ENCODE measurements around the gene GLOD5.

GLOD5 gene

DNA sequence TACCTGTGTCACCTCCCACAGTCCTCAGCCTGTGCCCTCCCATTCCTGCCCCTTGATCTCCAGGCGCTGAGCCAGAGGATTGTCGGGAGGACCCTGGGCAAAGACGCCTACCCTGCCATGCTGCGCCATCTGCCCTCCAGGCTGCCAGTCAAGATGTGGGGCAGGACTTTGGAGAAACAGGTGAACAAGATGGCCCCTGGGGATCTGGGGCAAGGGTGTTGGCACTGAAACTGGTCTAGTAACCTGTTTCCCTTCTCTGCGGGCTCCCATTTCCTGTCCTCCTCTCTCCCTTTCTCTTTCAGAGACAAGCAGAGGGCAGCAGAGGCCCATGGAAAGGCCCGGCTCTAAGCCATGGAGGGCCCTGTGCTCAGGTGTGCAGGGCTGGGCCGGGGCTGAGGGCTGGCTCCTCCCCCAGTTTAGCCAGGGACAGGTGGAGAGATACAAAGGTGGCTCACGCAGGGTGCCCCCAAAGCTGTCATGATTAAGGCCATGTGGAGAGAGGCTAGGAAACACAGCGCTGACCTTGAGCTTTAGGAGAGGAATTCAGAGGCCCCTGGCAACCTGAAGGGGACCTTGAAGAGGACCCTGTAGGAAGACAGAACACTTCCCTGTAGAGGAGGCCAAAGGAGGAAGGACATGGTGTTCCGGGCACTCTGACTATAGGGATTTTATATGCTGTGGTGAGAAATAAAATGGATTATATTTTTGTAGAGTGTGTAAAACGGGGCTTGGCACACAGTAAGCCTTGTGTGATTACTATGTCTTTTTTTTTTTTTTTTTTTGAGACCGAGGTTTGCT is at the start of gene GLOD5:
Gene GLOD5 (plus strand): TSS at position 74 of the 798 bp plus-strand sequence. CDS start 44 bp downstream, at position 118.
- DNase-seq: no peak

DNA sequence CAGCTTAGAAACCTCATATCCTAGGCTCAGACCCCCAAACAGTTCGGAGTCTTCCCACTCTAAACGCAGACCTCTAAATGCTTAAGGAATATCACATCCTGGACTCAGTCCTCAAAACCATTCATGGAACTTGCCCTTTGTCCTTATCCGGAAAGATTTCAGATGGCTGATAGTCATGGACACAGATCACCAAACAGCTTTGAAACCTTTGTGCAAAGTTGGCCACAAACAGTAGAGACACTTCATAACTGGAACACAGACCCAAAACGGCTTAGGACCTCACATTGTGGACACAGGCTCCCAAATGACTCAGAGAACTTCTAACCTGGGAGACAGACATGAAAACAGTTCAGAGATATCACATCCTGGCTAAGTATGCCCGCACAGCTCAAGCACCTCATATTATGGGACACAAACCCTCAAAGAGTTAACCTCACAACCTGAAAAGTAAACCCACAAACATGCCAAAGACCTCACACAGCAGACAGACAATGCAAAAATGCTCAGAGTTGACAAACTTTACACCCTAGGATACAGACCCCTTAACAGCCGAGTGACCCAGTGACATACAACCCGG is 49.5 kb upstream of the GLOD5 start:
- no peak for DNase-seq

DNA sequence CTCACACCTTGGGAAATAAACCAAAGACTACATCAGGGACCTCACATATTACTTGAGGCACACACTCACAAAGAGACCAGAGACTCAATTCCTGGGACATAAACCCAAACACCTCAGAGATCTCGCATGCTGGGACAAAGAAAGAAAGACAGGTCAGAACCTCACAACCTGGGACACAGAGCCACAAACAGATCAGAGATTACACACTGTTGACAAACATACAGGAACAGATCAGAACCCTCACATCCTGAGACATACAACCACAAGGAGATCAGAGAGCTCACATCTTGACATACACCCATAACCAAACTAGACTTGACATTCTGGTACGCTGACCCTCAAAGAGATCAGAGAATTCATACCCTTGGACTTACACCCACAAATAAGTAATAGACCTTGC is 47.7 kb upstream of the GLOD5 start:
- DNase-seq: no peak

DNA sequence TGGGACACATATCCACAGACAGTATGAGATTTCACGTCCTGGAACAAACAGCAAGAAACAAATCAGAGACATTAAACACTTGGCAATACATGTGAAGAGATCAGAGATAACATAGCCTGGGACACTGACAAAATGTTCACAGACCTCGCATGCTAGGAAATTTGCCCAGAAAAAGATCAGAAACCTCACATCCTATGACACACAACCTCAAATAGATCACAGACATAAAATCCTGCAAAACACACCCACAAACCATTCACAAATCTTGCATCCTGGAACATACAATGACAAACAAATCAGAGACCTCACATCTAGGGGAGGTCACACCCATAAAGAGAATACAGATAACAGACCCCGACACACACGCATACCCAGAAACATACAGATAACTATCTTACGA is 47.0 kb upstream of the GLOD5 start:
- no peak for DNase-seq

DNA sequence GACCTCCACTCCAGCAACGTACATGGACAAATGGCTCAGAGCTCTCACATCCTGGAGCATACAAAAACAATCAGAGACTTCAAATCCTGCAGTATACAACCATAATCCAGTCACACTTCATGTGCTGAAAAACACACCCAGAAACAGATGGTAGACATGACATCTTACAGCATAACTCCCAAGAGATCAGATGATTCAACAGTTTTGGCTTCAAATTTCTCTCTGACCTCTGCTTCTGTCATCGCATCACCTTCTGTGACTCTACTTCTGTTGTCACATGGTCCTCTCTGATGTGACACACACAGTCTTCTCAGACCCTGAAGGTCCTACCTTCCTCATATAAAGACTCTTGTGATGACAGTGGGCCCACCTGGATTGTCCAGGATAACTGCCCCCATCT is 46.5 kb upstream of the GLOD5 start:
- no peak for DNase-seq

DNA sequence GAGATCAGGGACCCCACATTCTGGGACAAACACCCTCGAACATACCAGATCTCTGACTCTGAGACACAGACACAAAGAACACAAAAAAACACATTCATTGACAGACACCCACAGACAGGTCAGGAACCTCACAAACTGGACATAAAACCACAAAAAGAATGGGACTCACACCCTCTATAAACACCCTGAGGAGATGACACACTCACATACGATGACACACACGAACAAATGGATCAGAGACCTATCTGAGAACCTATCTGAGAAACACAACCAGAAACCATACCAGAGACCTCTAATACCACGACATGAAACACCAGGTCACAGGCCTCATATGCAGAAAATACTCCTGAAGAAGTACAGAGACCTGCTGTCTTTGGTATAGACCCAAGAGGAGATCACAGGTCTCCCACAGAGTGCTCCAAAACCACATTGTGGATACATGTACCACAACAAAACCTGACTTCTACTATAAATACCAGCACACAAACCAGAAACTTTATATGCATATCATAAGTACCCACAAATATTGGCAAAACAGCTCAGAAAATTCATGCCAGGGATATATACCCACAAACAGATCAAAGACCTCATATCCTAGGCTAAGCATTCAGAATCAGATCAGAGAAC is 45.6 kb upstream of the GLOD5 start:
- DNase-seq: no peak

DNA sequence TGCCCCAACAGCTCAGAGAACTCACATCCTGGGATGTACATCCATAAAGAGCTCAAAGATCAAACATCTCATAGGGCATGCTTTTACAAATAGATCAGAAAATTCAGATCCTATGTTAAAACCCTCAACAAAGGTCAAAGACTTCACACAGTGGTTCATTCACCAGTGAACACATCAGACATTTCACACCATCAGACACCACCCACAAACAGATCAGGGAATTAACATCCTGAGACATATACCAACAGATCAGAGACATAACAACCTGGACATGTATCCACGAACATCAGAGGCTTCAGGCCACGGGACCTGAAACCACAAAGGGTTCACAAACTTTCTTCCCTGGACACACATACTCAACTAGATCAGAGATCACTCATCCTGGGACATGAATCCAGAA is 41.6 kb upstream of the GLOD5 start:
- no peak for DNase-seq

DNA sequence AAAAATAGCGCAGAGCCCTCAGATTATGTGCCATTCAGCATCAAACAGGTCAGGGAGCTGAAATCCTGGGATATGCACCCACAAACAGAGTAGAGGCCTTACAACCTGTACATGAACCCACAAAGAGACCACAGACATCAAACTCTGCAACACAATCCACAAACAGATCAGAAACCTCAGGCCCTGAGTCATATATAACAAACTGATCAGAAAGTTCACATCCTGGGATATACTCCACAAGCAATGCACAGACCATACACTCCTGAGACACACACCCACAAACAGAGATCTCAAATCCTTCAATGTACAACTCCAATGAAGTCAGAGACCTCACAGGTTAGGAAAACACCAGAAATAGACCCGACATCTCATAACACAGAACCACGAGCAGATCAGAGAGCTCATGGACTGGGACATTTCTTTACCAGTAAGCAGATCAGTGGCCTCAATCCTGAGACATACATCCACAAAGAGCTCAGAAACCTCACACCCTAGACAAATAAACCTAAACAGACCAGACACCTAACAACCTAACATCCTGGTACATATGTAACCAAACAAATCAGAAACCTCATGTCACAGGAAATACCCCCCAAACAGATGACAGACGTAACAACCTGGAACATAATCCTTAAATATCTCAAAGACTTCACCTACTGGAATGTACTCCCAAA is 40.8 kb upstream of the GLOD5 start:
- no peak for DNase-seq

DNA sequence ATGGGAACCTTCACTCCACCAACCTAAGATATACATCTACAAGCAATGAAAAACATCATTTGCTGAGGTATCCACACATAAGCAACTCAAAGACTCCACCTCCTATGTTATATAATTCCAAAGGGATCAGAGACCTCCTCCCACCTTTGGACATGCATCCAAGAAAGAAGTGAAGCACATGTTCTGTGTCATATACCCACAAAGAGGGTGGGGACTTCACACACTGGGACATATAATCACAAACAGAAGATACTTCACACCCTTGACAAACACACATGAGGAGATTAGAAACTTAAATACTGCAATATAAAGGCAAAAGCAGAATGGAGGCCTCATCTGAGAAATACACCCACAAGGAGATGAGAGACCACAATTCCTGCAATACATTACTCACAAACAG is 39.6 kb upstream of the GLOD5 start:
- no peak for DNase-seq

DNA sequence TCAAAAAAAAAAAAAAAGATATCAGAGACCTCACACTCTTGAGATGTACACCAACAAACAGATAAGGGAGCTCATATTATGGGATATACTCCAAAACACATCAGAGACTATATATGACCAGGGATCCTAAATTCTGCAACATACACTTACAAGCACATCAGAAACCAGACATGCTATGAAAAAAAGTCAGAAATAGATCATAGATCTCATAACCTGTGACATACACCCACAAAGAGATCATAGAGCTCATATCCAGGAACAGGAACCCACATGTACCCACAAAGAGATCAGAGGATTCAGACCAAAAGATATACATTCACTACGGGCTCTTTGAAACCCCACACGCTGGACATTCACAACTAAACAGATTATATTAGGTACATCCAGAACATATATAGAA is 35.0 kb upstream of the GLOD5 start:
- DNase-seq: no peak

DNA sequence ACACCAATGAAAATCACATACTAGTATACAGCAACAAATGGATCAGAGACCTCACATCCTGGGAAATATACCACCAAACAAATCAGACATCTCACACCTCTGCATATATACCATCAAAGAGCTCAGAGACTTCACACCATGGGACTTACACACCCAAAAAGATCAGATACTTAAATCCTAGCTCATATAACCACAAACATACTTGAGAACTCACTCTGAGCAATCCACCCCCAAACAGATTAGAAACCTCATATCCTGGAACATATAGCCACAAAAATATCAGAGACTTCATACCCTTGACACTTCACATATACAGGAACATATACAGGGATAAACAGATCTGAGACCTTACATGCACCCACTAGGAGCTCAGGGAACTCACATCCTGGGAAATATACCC is 32.9 kb upstream of the GLOD5 start:
- no peak for DNase-seq

DNA sequence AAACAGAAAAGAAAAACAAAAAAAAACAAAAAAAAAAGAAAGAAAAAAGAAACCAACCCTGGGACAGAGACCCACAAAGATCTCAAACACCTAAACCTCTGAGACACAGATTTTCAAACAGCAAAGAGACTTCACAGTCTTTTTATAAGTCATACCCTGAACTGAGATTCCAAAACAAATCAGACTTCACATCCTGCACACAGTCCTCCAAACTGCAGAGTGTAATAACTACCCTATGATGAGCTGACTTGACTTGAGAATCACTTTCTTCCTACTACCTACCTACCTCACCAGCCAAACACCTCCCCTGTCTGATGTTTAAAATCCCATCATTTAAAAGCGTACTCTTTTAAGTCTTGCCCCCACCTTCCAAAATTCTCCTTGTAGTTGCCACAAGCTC is 25.2 kb upstream of the GLOD5 start:
- no peak for DNase-seq

DNA sequence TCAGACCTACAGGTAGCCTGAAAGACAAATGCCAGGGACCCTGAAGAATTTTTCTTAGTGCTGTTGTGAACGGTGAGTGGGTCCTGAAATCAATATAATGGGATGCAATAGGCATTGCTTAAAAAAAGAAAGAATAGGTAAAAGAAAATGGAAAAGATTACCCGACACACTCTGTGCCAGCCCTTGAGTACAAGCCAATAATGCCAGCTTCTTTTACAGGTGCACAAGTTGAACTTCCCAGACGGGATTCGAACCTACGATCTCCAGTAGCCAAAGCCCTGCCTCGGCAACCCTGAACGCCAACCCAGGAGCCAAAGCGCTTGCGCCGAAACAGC is 24.7 kb upstream of the GLOD5 start:
- DNase-seq: no peak

DNA sequence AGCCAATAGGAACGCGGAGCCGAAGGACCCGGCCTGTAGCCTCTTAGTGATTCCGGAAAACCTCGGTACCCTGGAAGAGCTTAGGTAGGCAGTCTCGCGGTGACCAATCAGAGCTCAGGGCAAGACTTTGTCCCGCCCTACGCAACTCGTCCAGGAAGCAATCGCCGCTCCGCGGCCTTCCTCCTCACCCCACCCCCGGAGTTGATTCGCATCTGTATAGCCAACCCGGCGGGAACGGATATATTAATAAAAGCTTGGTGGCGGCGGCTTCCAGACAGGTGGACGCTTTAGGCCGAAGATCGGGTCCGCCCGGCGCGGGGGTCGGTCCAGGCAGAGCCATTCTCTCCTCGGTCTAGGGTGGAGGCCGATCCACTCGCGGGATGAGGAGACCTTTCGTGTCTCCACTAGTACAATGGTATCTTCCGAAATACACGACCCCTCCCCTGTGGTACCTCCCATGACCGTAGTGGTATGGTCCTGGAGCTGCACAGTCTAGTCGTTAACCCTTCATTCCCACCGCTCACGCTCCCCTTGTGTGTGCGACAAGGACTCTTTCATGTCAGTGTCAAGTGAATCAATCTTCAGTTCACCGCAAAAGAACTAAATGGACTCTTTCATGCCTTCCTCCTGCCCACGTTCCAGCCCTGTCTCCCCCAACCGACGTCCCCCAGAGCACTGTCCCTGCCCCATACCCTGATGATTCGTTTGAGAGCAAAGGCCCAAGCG is 24.2 kb upstream of the GLOD5 start:
- DNase-seq: peak; percentile 78

DNA sequence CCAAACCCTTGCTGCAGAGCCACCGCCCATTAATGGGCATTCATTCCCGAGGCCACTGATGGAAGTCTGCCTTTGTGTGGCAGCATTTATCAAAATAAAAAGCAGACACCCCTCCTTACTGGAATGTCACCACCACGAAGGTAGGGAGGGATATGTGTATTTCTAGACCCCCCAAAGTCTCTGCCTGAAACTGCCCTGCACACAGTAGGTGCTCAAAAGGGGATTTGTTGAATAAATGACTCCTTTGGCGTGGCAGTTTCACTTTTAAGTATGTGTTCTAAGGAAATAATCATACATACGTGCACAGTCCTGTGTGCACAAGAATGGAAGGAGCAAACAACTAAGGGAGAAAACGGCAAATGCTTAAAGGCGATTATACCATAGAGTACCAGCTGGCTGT is 23.6 kb upstream of the GLOD5 start:
- no peak for DNase-seq

DNA sequence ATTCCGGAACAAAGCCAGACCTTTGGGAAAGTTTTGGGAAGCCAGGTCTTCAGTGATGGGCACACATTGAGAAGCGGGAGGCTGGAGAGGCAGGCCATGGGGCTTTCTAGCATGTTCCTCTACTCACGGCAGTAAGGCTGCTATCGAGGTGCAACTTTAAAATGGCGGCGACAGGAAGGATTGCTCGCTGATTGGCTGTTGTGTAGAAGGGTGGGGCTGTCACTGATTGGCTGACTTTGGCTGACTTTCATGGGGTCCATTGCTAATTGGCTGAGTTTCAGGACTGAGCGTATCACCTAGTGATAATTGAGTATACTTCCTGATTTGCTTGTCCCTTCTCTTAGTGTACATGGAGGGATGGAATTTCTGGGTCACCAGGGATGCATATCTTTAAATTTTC is 19.7 kb upstream of the GLOD5 start:
- DNase-seq: peak; percentile 66

DNA sequence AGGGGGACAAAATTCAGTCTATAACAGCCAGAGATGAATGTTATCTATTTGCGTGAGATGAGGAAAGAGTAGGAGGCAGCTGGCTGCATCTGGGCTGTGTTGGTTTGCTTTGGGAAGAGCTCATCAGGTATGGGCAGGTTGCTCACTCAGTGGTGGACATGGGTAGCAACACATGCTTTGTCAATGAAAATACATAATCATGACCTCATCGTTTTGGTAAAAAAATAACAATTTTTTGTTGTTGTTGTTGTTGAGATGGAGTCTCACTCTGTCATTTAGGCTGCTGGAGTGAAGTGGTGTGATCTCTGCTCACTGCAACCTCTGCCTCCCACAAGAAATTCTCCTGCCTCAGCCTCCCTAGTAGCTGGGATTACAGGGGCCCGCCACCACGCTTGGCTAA is 16.3 kb upstream of the GLOD5 start:
- DNase-seq: no peak

DNA sequence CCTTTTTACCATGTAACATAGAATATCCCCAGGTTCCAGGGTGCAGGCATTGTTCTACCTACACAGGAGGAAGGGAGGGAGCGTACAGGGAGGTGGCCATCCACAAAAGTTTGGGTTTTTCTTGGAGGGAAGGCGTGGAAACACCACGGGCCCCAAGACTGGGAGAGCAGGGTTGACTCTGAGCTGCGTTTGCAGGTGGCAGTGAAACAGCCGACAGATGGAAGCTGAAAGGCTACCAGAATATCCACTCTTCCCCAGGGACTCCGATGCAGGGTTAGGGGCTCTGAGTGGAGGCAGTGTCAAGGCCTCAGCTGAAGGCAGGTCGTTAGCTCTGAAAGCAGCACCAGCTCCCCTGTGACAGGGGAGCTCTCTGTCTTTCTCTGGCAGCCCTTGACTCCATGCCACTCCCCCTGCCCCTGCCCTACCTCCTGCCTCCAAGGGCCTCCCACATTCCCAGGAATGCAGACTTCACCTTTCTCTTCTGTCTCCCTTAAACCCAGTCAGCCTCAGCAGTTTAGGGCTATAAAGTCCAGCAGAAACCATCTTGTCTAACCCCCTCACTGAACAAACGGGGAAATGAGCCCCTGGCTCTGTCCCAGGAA is 14.0 kb upstream of the GLOD5 start:
- DNase-seq: no peak

DNA sequence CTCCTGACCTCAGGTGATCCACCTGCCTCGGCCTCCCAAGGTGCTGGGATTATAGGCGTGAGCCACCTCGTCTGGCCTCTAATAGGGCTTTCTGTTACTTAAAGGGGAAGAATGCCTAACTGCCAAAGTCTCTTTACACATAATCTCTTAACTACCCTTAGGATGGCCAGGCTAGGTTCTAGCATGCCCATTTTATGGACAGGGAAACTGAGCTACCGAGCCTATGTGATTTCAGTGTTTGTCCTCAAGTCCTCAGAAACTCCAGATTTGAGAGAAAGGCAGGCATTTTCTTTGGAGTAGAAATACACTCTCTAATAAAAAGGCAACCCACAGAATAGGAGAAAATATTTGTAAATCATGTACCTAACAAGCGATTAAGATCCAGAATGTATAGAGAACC is 12.4 kb upstream of the GLOD5 start:
- no peak for DNase-seq

DNA sequence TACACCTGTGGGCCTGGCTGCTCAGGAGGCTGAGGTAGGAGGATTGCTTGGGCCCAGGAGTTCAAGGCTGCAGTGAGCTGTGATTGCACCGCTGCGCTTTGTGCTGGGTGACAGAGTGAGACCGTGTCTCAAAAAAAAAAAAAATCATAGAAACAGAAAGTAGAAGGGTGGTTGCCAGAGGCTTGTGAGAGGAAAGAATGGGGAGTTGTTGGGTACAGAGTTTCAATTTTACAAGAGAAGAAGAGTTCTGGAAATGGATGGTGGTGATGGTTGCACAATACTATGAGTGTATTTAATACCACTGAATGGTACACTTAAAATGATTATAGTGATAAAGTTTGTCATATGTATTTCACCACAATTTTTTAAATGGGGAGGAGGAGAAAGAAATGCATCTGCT is 10.2 kb upstream of the GLOD5 start:
- DNase-seq: no peak

DNA sequence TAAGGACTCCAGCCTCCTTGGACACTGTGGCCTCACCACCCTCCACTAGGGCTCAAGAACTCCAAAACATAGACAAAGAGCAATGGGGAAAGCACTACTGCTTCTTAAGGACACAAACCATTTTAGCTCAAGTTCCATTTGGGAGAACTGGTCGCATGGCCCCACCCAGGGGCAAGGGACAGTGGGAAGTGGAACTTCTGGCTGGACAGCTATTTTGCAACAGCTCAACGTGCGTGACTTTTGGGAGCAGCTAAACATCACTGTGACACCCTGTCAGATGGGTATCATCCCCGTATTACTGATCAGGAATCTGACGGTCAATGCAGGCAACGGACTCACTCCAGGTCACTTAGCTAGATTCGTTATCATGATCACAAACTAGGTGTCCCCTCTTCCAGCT is 9.0 kb upstream of the GLOD5 start:
- no peak for DNase-seq

DNA sequence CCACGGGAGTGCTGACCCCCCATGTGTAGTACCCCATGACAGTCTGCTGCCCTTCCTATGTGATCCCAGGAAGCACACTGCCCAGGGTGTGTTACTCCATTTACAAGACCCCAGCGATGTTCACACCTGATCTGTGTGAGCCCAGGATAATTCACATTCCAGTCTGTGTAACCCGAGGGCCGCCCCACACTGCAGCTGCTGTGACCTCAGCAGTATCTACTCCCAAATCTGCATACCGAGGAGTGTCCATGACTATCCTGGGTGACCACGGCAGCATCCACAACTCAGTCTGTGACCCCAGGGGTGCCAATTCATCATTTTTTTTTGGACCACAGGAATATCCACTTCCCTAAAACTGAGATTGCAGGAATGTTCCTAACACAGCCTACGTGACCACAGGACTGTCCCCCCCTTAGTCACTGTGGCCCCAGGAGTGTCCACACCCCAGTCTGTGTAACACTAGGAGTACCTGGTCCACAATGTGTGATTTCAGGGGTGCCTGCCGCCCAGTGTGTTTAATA is 7.8 kb upstream of the GLOD5 start:
- no peak for DNase-seq

DNA sequence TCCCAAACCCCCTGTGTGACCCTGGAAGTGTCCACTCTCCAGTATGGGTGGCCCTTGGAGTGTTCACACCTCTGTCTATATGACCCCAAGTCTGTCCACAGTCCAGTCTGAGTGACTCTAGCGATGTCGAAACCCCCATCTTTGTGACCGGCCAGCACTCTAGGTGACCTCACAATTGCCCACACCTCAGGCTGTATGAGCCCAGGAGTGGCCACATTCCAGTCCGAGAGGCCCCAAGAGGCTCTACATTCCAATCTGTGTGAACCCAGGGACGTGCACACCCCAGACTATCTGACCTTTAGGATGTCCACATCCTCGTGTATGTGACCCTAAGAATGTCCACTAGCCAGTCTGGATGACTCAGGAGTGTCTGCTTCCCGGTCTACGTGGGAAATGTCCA is 7.3 kb upstream of the GLOD5 start:
- no peak for DNase-seq

Data from NCI-H1048 (cell line).